ENCODE measurements around the gene MRPL49. TPM values are rescaled to one million over a fixed set of nuclear protein-coding genes. Genes with fewer than 3 reads are reported as not detected.
"Not testable (repeated sequence)": the region's sequence is repeated elsewhere in the genome, so short reads cannot be mapped to it uniquely, and the experiment has no call there.

MRPL49 gene
- total RNA-seq, 2 donors from 2014 or later, result 60.7 to 72.3 TPM

GRCh38 chr11:65116370-65117205 lies 5.5 kb upstream of the MRPL49 start:
- Histone ChIP-seq H3K4me1 (peaks cover 23% of the 10 kb centered on the region), H3K36me3 (peaks cover 13% of the 10 kb centered on the region), H3K4me3 (peak overlapping the region; percentile 70), H3K9ac (ENCODE audit: low read depth in 2 of 2, low read length in 2 of 2) (peak overlapping the region; percentile 89 to 91), H3K27me3 (no peaks in the 10 kb centered on the region), H3K27ac (peak overlapping the region; percentile 71), H3K9me3 (no peaks in the 10 kb centered on the region)
- DNase-seq, result peak; percentile 35
- intact Hi-C loops (cut with DNase I), result loop anchor here (5.0 to 10.0 kb wide), 3 partner anchors 104 to 269 kb away; partner anchors contain the start of gene ARL2
- no peak for TF ChIP-seq CTCF (IDR thresholded peaks at IDR 0.05)

DNA sequence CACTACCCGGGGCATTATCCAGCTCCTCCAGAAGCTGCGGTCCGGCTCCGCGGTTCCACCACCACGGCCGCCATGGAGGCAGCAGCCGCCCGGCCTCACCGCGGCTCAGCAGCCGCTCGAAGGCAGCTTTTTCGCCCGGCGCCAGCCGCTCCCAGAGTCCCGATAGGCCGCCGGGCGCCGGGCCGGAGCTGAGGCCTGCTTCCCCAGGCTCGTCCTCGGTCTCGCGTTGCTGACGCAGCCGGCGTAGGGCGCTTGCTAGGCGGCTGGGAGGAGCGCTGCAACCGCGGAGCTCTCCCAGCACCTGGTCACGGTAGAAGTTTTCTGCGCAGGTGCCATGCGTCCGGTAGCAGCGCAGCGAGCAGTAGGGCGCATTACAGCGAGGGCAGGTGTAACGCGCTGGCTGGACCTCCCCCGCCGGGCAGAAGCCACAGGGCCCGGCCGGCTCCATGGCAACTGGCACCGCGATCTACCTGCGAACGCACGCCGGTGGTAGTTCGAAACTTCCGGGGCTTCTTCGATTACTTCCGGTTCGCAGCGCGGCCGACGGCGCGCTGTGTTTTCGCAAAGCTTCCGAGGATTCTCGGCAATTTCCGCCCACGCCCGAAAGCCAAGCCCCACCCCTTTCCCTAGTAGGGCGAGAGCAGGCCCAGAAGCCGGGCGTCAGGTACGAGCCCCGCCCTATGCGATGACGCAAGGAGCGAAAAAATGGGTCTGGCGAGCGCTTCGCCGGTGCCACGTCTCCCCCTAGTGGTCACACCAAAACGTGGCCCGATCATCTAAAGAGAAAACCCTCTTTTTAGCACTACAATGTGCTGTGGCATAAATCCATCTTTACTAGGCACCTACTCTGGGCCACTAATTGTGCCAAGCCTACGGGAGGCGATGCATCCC lies 4.7 kb upstream of the MRPL49 start, which contains the start of gene ZNHIT2:
TSS of gene ZNHIT2 (minus strand) at position 496 of the 891 bp plus-strand sequence. CDS start at position 448, 48 bp downstream.
- Histone ChIP-seq H3K27me3 (no peaks in the 10 kb centered on the region), H3K4me3 (peak within 1 kb of the TSS; percentile 70), H3K9ac (ENCODE audit: low read depth in 2 of 2, low read length in 2 of 2) (peak within 1 kb of the TSS; percentile 89 to 91), H3K9me3 (no peaks in the 10 kb centered on the region), H3K4me1 (peaks cover 23% of the 10 kb centered on the region), H3K27ac (peak within 1 kb of the TSS; percentile 71), H3K36me3 (peaks cover 13% of the 10 kb centered on the region)
- intact Hi-C loops (cut with DNase I), result loop anchor here (5.0 to 10.0 kb wide), 3 partner anchors 105 to 270 kb away; partner anchors contain the start of gene ARL2
- peak; percentile 100 for DNase-seq
- peak; percentile 71 for TF ChIP-seq CTCF (IDR thresholded peaks at IDR 0.05)

DNA sequence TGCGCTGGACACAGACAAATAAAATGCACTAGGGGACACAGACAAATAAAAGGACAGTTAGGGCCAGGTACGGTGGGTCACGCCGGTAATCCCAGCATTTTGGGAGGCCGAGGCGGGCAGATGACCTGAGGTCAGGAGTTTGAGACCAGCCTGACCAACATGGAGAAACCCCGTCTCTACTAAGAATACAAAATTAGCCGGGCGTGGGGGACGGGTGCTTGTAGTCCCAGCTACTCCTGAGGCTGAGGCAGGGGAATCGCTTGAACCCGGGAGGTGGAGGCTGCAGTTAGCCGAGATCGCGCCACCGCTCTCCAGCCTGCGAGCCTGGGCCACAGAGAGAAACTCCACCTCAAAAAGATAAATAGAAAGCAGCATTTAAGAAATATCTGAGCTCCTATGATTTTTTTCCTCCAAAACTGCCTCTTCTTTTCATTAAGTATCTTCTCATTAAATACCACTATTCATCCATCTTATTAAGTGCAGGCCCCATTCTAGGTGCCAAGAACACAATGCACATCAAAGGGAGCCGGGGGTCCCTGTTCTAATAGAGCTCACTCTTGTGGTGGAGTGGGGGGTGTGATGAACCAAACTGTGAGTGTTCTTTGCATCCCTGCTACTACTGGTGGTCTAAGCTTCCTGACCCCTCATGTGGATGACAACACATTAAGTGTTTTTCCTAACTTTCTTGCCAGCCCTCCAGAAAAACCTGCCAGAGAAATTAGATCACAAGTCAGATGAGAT lies 3.9 kb upstream of the MRPL49 start:
- Histone ChIP-seq H3K27me3 (no peaks in the 10 kb centered on the region), H3K4me3 (no peak overlapping the region), H3K9me3 (no peaks in the 10 kb centered on the region), H3K4me1 (peaks cover 24% of the 10 kb centered on the region), H3K36me3 (peaks cover 13% of the 10 kb centered on the region), H3K9ac (ENCODE audit: low read depth in 2 of 2, low read length in 2 of 2) (peak overlapping the region in 1 of 2 donors; percentile 40), H3K27ac (peak overlapping the region; percentile 14)
- intact Hi-C loops (cut with DNase I), result loop anchor here (5.0 to 10.0 kb wide), 3 partner anchors 106 to 271 kb away; partner anchors contain the start of gene ARL2
- no peak for DNase-seq
- peak; percentile 1 for TF ChIP-seq CTCF (IDR thresholded peaks at IDR 0.05)

GRCh38 chr11:65118891-65119669 lies 3.0 kb upstream of the MRPL49 start:
- intact Hi-C loops (cut with DNase I), result loop anchor here (5.0 to 10.0 kb wide), 3 partner anchors 107 to 272 kb away; partner anchors contain the start of gene ARL2
- not testable (repeated sequence) for H3K27ac ChIP-seq

DNA sequence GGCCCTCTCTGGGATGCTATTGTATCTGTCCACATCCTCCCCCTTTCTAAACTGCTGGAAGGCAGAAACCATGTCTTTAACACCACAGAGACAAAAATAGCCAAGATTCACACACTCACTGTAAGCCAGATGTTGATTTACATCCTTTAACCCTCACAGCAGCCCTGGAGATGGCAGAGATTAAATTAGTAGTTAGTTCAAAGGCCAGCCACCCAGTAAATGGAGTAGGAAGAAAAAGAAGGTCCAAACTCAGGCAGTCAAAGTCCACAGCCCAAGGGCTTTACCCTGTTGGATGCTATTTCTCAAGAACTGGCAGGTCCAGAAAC lies 2.5 kb upstream of the MRPL49 start:
- intact Hi-C loops (cut with DNase I), result loop anchor here (5.0 to 10.0 kb wide), 3 partner anchors 107 to 272 kb away; partner anchors contain the start of gene ARL2
- no peak for TF ChIP-seq CTCF (IDR thresholded peaks at IDR 0.05)
- no peak overlapping the region for H3K27ac ChIP-seq
- peaks cover 15% of the 10 kb centered on the region for H3K36me3 ChIP-seq
- DNase-seq, result no peak
- peaks cover 20% of the 10 kb centered on the region for H3K4me1 ChIP-seq
- no peaks in the 10 kb centered on the region for H3K9me3 ChIP-seq
- H3K27me3 ChIP-seq, result no peaks in the 10 kb centered on the region
- H3K4me3 ChIP-seq, result no peak overlapping the region
- peak overlapping the region in 1 of 2 donors; percentile 98 for H3K9ac ChIP-seq (ENCODE audit: low read depth in 2 of 2, low read length in 2 of 2)

More at GRCh38 chr11:65118891-65119669, 3.0 kb upstream of the MRPL49 start:
- H3K4me3 ChIP-seq; H3K9me3 ChIP-seq; DNase-seq; H3K27me3 ChIP-seq; H3K9ac ChIP-seq (ENCODE audit: low read depth in 2 of 2, low read length in 2 of 2): not testable (repeated sequence)
- peaks cover 20% of the 10 kb centered on the region for H3K4me1 ChIP-seq
- peaks cover 13% of the 10 kb centered on the region for H3K36me3 ChIP-seq
